ENCODE results near the gene TBC1D14. TPM values are rescaled to one million over a fixed set of nuclear protein-coding genes. Genes with fewer than 3 reads are reported as not detected.
A peak's percentile ranks its signal among the peaks of the same experiment; 100 is the strongest.

Gene TBC1D14
- total and polyA plus RNA-seq, 2 donors from 2014 or later = 44.9 to 77.7 TPM

DNA sequence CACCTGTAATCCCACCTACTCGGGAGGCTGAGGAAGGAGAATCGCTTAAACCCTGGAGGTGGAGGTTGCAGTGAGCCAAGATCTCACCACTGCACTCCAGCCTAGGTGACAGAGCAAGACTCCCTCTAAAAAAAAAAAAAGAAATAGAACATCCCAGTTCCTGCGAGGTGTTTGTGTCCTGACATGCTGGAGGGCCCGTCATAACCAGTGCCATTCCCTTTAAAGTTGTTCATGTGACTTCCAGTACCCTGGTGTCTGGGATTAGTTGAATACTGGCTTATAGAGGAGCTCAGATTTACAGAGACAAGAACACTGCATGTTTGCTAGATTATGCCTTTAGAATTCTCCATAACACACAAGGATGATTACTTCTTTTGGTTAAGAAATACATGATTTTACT is 95.9 kb downstream of the TBC1D14 start:
- no peak overlapping the region for H3K4me3 ChIP-seq (ENCODE audit: low read length in 3 of 3)
- H3K36me3 ChIP-seq (ENCODE audit: control insufficient read depth in 2 of 3, insufficient read depth in 3 of 3, low read length in 3 of 3) = peaks cover 0 to 51% (median 23%) of the 10 kb centered on the region in 3 donors
- H3K9ac ChIP-seq (ENCODE audit: low read length in 3 of 3) = no peak overlapping the region
- peaks cover 0 to 18% (median 5%) of the 10 kb centered on the region in 3 donors for H3K4me1 ChIP-seq (ENCODE audit: control insufficient read depth in 2 of 3, insufficient read depth in 2 of 3, low read depth in 1 of 3, low read length in 3 of 3)
- FAIRE-seq = no peak
- intact Hi-C loops (cut with DNase I) = no loop called here
- no peaks in the 10 kb centered on the region for H3K9me3 ChIP-seq (ENCODE audit: control insufficient read depth in 2 of 3, insufficient read depth in 1 of 3, low read length in 3 of 3)
- peak in 1 of 5 donors; percentile 7 for DNase-seq
- no peak overlapping the region for H3K27ac ChIP-seq (ENCODE audit: low read depth in 2 of 2, low read length in 2 of 2)
- TF ChIP-seq, protein P1, sequence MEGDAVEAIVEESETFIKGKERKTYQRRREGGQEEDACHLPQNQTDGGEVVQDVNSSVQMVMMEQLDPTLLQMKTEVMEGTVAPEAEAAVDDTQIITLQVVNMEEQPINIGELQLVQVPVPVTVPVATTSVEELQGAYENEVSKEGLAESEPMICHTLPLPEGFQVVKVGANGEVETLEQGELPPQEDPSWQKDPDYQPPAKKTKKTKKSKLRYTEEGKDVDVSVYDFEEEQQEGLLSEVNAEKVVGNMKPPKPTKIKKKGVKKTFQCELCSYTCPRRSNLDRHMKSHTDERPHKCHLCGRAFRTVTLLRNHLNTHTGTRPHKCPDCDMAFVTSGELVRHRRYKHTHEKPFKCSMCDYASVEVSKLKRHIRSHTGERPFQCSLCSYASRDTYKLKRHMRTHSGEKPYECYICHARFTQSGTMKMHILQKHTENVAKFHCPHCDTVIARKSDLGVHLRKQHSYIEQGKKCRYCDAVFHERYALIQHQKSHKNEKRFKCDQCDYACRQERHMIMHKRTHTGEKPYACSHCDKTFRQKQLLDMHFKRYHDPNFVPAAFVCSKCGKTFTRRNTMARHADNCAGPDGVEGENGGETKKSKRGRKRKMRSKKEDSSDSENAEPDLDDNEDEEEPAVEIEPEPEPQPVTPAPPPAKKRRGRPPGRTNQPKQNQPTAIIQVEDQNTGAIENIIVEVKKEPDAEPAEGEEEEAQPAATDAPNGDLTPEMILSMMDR (IDR thresholded peaks at IDR 0.05; ENCODE audit: borderline replicate concordance, extremely low read depth, insufficient read depth) = no peak
- H3K27me3 ChIP-seq (ENCODE audit: control insufficient read depth, insufficient read depth, low read length) = no peaks in the 10 kb centered on the region

- Histone ChIP-seq H3K9ac (ENCODE audit: low read length in 3 of 3) (no peak overlapping the region), H3K27ac (ENCODE audit: low read depth in 2 of 2, low read length in 2 of 2) (no peak overlapping the region), H3K4me3 (ENCODE audit: low read length in 3 of 3) (no peak overlapping the region), H3K27me3 (ENCODE audit: control insufficient read depth, insufficient read depth, low read length) (no peaks in the 10 kb centered on the region), H3K9me3 (ENCODE audit: control insufficient read depth in 2 of 3, insufficient read depth in 1 of 3, low read length in 3 of 3) (no peaks in the 10 kb centered on the region), H3K36me3 (ENCODE audit: control insufficient read depth in 2 of 3, insufficient read depth in 3 of 3, low read length in 3 of 3) (peaks cover 0 to 51% (median 25%) of the 10 kb centered on the region in 3 donors), H3K4me1 (ENCODE audit: control insufficient read depth in 2 of 3, insufficient read depth in 2 of 3, low read depth in 1 of 3, low read length in 3 of 3) (peaks cover 0 to 10% (median 2%) of the 10 kb centered on the region in 3 donors)
- intact Hi-C loops (cut with DNase I) = no loop called here
- DNase-seq = no peak
- no peak for FAIRE-seq
- TF ChIP-seq, protein P1 (IDR thresholded peaks at IDR 0.05; ENCODE audit: borderline replicate concordance, extremely low read depth, insufficient read depth) = no peak
These were observed 96.8 kb downstream of the TBC1D14 start for GRCh38 chr4:7006411-7006810.

DNA sequence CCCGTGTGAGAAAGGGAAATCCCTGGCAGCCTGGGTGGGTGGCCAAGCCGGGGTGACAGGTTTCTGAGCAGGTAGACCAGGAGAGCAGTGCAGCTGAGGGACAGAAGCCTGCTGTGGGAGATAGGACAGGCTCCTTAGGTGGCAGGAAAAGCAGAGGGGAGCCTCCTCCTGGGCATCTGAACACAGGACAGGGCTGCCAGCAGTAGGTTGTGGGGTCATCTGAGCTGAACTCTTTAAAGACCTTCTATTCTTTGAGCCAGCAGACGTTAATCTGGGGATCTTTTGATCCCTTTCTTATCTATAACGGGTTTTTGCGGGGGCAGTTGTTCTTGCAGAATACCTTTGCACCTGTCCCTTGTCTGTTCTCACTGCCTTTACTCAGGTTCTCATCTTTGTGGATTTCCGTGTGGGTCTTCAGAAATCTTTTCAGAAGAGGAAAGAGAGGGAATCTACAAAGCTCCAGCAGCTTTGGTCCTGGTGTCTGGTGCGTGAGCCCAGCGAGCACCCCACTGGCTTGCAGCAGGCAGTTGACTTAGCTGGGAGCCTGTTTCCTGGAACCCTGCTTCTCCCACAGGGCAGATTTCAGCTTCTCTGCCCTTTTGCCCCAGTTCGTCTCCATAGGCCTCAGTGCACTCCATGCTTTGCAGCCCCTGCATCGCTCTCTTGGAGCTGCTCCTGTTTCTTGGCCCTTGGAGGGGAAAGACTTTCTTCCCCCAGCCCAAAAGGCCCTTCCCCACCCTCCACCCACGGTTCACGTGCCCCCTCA is 97.7 kb downstream of the TBC1D14 start:
- FAIRE-seq (no peak), DNase-seq (peak in 1 of 5 donors; percentile 32)
- Histone ChIP-seq H3K27ac (ENCODE audit: low read depth in 2 of 2, low read length in 2 of 2) (no peak overlapping the region), H3K36me3 (ENCODE audit: control insufficient read depth in 2 of 3, insufficient read depth in 3 of 3, low read length in 3 of 3) (peaks cover 0 to 49% (median 22%) of the 10 kb centered on the region in 3 donors), H3K9me3 (ENCODE audit: control insufficient read depth in 2 of 3, insufficient read depth in 1 of 3, low read length in 3 of 3) (no peaks in the 10 kb centered on the region), H3K9ac (ENCODE audit: low read length in 3 of 3) (no peak overlapping the region), H3K4me3 (ENCODE audit: low read length in 3 of 3) (no peak overlapping the region), H3K27me3 (ENCODE audit: control insufficient read depth, insufficient read depth, low read length) (no peaks in the 10 kb centered on the region), H3K4me1 (ENCODE audit: control insufficient read depth in 2 of 3, insufficient read depth in 2 of 3, low read depth in 1 of 3, low read length in 3 of 3) (peaks cover 0 to 8% (median 2%) of the 10 kb centered on the region in 3 donors)
- intact Hi-C loops (cut with DNase I) = no loop called here
- TF ChIP-seq, protein P1 (IDR thresholded peaks at IDR 0.05; ENCODE audit: borderline replicate concordance, extremely low read depth, insufficient read depth) = no peak

All from kidney (tissue), 14 donors.